Hypothalamus (tissue), 51 donors: ENCODE data around the gene TTC39B.

Experiments
- DNase-seq, 51 donors: peaks; one replicate each; lab custom pipeline; 2025; lab: John Stamatoyannopoulos, UW

The TTC39B gene

GRCh38 chr9:15139469-15139868 lies 167.5 kb downstream of the TTC39B start:
- DNase-seq: no peak

DNA sequence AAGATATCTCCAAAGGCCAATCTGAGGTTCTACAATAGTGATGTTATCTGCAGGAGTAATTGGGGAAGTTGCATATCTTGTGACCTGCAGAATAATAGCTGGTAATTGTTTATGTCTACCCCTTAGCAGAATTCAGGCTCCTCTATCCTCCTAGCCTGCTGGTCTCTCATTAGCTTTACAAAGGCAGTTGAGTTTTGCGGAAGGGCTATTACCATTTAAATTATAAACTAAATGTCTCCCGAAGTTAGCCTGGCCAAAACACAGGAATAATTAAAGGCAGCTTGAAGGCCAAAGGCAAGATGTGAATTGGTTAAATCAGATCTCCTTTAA lies 168.7 kb downstream of the TTC39B start:
- no peak for DNase-seq

GRCh38 chr9:15137658-15138356 lies 169.2 kb downstream of the TTC39B start:
- DNase-seq: no peak

GRCh38 chr9:15137089-15137488 lies 169.9 kb downstream of the TTC39B start:
- DNase-seq: no peak

DNA sequence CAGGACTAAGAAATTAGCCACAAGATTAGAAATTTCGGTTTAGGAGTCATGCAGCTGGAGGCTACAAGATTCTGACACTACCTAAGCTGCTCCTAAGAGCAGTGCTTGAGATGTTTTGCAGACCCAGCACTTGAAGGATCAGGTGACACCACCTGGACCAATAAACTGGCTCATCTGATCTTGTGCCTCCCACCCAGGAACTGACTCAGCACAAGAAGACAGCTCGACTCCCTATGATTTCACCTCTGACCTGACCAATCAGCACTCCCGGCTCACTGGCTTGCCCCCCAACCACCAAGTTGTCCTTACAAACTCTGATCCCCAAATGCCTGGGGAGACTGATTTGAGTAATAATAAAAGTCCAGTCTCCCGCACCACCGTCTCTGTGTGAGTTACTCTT lies 170.4 kb downstream of the TTC39B start:
- no peak for DNase-seq

- peak in 37 of 51 donors; percentile 2 to 64 (median 23) for DNase-seq
Observed at GRCh38 chr9:15135164-15135792, 171.7 kb downstream of the TTC39B start.

DNA sequence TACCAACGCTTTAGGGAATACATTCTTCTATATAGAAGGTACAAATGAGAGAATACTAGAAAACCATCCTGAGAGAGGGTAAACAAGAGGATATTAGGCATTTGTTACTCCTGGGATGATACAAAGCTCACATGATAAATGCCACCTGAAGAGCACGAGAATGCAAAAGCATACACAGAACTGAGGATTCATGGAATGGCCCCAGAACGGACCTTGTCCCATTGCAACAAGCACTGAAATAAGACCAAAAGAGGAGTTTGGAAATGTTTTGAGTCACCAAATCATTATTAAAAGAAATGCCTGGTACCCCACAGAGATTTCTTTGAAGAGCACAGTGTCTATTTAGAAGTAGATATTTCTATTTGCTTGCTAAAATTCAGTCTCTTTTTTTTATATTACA lies 173.5 kb downstream of the TTC39B start:
- no peak for DNase-seq

- no peak for DNase-seq
Observed at GRCh38 chr9:15132091-15132490, 174.9 kb downstream of the TTC39B start.

GRCh38 chr9:15131094-15131493 lies 175.9 kb downstream of the TTC39B start:
- DNase-seq: no peak

DNA sequence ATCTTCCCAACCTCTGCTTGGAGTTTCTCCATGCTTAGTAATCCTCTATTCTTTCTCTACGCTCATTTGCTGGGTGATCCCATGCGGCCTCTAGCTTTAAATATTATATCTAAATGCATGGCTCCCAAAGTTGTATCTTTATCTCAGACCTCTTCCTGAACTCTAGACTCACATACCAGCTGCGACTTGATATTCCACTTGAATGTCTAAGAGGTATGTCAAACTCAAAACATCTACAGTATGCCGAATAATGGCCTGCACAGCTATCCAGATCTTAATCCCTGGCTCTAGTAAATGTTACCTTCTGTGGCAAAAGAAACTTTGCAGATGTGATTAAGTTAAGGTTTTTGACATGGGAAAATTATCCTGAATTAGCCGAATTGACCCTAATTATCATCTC lies 179.2 kb downstream of the TTC39B start:
- DNase-seq: no peak

GRCh38 chr9:15121630-15122029 lies 185.4 kb downstream of the TTC39B start:
- DNase-seq: no peak

GRCh38 chr9:15116130-15116580 lies 190.9 kb downstream of the TTC39B start:
- DNase-seq: no peak

- DNase-seq: no peak
Observed at GRCh38 chr9:15115702-15116101, 191.3 kb downstream of the TTC39B start.

GRCh38 chr9:15115041-15115440 lies 192.0 kb downstream of the TTC39B start:
- DNase-seq: no peak
